Neuronal stem cell (in vitro differentiated cells): Measurements from ENCODE around the gene DTHD1.

Experiments
- DNase-seq: peaks from one replicate; pipeline ENCODE4 v3.0.0-alpha.2; 2013; ENCODE audit warnings: low spot score
- H2AFZ ChIP-seq: one replicate; pipeline ENCODE4 v1.6.1; 2013; ENCODE audit warnings: mild to moderate bottlenecking, low read length, inconsistent platforms
- H2AK5ac ChIP-seq: 2 replicates; pipeline ENCODE4 v1.6.1; 2013; ENCODE audit warnings: low read depth, mild to moderate bottlenecking, inconsistent platforms, low read length, moderate library complexity, mixed read lengths
- H2BK120ac ChIP-seq: 2 replicates; pipeline ENCODE4 v1.6.1; 2013; ENCODE audit warnings: low read depth, mild to moderate bottlenecking, inconsistent platforms, low read length, moderate library complexity, mixed read lengths
- H2BK12ac ChIP-seq: one replicate; pipeline ENCODE4 v1.6.1; 2013; ENCODE audit warnings: low read length, inconsistent platforms
- H2BK15ac ChIP-seq: 2 replicates; pipeline ENCODE4 v1.6.1; 2013; ENCODE audit warnings: mild to moderate bottlenecking, low read length, inconsistent platforms, mixed read lengths
- H2BK5ac ChIP-seq: one replicate; pipeline ENCODE4 v1.6.1; 2013; ENCODE audit warnings: inconsistent platforms, mild to moderate bottlenecking, low read length, moderate library complexity
- H3K14ac ChIP-seq: one replicate; pipeline ENCODE4 v1.6.1; 2013; ENCODE audit warnings: low read length, inconsistent platforms
- H3K18ac ChIP-seq: 2 replicates; pipeline ENCODE4 v1.6.1; 2013; ENCODE audit warnings: low read length, inconsistent platforms
- H3K23ac ChIP-seq: 2 replicates; pipeline ENCODE4 v1.6.1; 2013; ENCODE audit warnings: low read depth, mild to moderate bottlenecking, mixed read lengths, low read length, inconsistent platforms; ENCODE audit not compliant: poor library complexity
- H3K27ac ChIP-seq: replicated peaks from 3 replicates; pipeline ENCODE4 v1.5.1; 2013; ENCODE audit warnings: low read length, inconsistent platforms
- H3K27me3 ChIP-seq, 3 experiments: 2 replicates each; pipeline ENCODE4 v1.6.1; 2013; ENCODE audit warnings: low read length in 3 of 3, mild to moderate bottlenecking in 2 of 3, inconsistent platforms in 1 of 3, low read depth in 1 of 3, mixed read lengths in 1 of 3, moderate library complexity in 1 of 3; ENCODE audit not compliant: control insufficient read depth in 3 of 3, insufficient read depth in 3 of 3
- H3K36me3 ChIP-seq, 2 donors: replicated peaks in 1 of 2; 2 replicates each; pipeline ENCODE4 v1.6.1; 2013; ENCODE audit warnings: low read length in 2 of 2; ENCODE audit not compliant: control insufficient read depth in 2 of 2, insufficient read depth in 2 of 2
- H3K4ac ChIP-seq: 2 replicates; pipeline ENCODE4 v1.6.1; 2013; ENCODE audit warnings: inconsistent platforms, mild to moderate bottlenecking, low read length, moderate library complexity
- H3K4me1 ChIP-seq, 2 donors: 1 replicate in 1 of 2; 2 replicates in 1 of 2; pipeline ENCODE4 v1.6.1; 2013; ENCODE audit warnings: low read length in 2 of 2, low read depth in 1 of 2; ENCODE audit not compliant: control insufficient read depth in 2 of 2, insufficient read depth in 1 of 2
- H3K4me2 ChIP-seq: one replicate; pipeline ENCODE4 v1.6.1; 2013; ENCODE audit warnings: mild to moderate bottlenecking, low read length, inconsistent platforms; ENCODE audit not compliant: insufficient read depth, poor library complexity, severe bottlenecking
- H3K4me3 ChIP-seq, 2 donors: 2 replicates each; pipeline ENCODE4 v1.5.1; 2013; ENCODE audit warnings: low read length in 2 of 2, mild to moderate bottlenecking in 2 of 2, inconsistent platforms in 1 of 2, moderate library complexity in 1 of 2
- H3K79me1 ChIP-seq: one replicate; pipeline ENCODE4 v1.6.1; 2013; ENCODE audit warnings: low read depth, mild to moderate bottlenecking, inconsistent platforms, low read length, moderate library complexity
- H3K9ac ChIP-seq: one replicate; pipeline ENCODE4 v1.6.1; 2013; ENCODE audit warnings: mild to moderate bottlenecking, low read depth, low read length, inconsistent platforms; ENCODE audit not compliant: poor library complexity
- H3K9me3 ChIP-seq, 2 donors: replicated peaks in 1 of 2; 2 replicates each; pipeline versions ENCODE3 to v1.6.1; 2013; ENCODE audit warnings: low read length in 2 of 2, mild to moderate bottlenecking in 2 of 2, inconsistent platforms in 1 of 2, low read depth in 1 of 2, mixed read lengths in 1 of 2, moderate library complexity in 1 of 2; ENCODE audit not compliant: control insufficient read depth in 2 of 2, insufficient read depth in 1 of 2
- H4K8ac ChIP-seq: one replicate; pipeline ENCODE4 v1.6.1; 2013; ENCODE audit warnings: low read depth, mild to moderate bottlenecking, inconsistent platforms, low read length, moderate library complexity
- H4K91ac ChIP-seq: one replicate; pipeline ENCODE4 v1.6.1; 2013; ENCODE audit warnings: low read length, low read depth, mild to moderate bottlenecking, inconsistent platforms; ENCODE audit not compliant: poor library complexity
- WGBS, 2 donors: extraction: QIAGEN DNeasy Blood & Tissue Kit; methylation state at CpG; one replicate each; pipeline ENCODE4 v1.1.7; 2013; ENCODE audit warnings: missing lambda C conversion rate in 2 of 2, mixed read lengths in 1 of 2; ENCODE audit not compliant: insufficient read length in 2 of 2, insufficient replicate concordance in 1 of 2; ENCODE audit errors: extremely low coverage in 2 of 2; 5-methylcytosine and 5-hydroxymethylcytosine counted together

DTHD1 gene

GRCh38 chr4:36332023-36332781 lies 50.8 kb downstream of the DTHD1 start:
- no peak overlapping the region for H3K18ac ChIP-seq
- H3K9ac ChIP-seq, result no peak overlapping the region
- H2AFZ ChIP-seq, result peak overlapping the region; percentile 11
- H3K79me1 ChIP-seq, result no peaks in the 10 kb centered on the region
- no peak overlapping the region for H4K91ac ChIP-seq
- H2BK15ac ChIP-seq, result no peak overlapping the region
- H2AK5ac ChIP-seq, result no peak overlapping the region
- H3K36me3 ChIP-seq, result no peaks in the 10 kb centered on the region
- no peaks in the 10 kb centered on the region for H3K27me3 ChIP-seq
- H2BK12ac ChIP-seq, result no peak overlapping the region
- no peak overlapping the region for H3K23ac ChIP-seq
- no peak overlapping the region for H3K4me2 ChIP-seq
- no peak overlapping the region for H2BK120ac ChIP-seq
- H3K4ac ChIP-seq, result no peak overlapping the region
- H2BK5ac ChIP-seq, result no peak overlapping the region
- H3K9me3 ChIP-seq, result peaks cover 0 to 1% of the 10 kb centered on the region in 2 donors
- H3K4me3 ChIP-seq, result no peak overlapping the region
- peaks cover 4 to 5% of the 10 kb centered on the region in 2 donors for H3K4me1 ChIP-seq
- no peak overlapping the region for H3K14ac ChIP-seq
- WGBS, 2 donors, result no CpG with 5 or more reads among the region's 7 CpGs
- no peak overlapping the region for H3K27ac ChIP-seq
- no peak overlapping the region for H4K8ac ChIP-seq
- DNase-seq, result no peak

GRCh38 chr4:36332782-36333131 lies 51.3 kb downstream of the DTHD1 start:
- no peak overlapping the region for H3K4me2 ChIP-seq
- H2BK5ac ChIP-seq, result no peak overlapping the region
- H3K14ac ChIP-seq, result no peak overlapping the region
- H4K91ac ChIP-seq, result no peak overlapping the region
- H3K27ac ChIP-seq, result no peak overlapping the region
- no peak for DNase-seq
- no peak overlapping the region for H2BK15ac ChIP-seq
- no peak overlapping the region for H2BK120ac ChIP-seq
- H3K4ac ChIP-seq, result no peak overlapping the region
- H2AFZ ChIP-seq, result peak overlapping the region; percentile 11
- H3K4me1 ChIP-seq, result peaks cover 4 to 5% of the 10 kb centered on the region in 2 donors
- no peaks in the 10 kb centered on the region for H3K36me3 ChIP-seq
- H3K4me3 ChIP-seq, result no peak overlapping the region
- no peak overlapping the region for H3K23ac ChIP-seq
- H3K9me3 ChIP-seq, result peaks cover 0 to 1% of the 10 kb centered on the region in 2 donors
- H3K9ac ChIP-seq, result no peak overlapping the region
- H3K79me1 ChIP-seq, result no peaks in the 10 kb centered on the region
- H4K8ac ChIP-seq, result no peak overlapping the region
- H2BK12ac ChIP-seq, result no peak overlapping the region
- no peak overlapping the region for H2AK5ac ChIP-seq
- no peaks in the 10 kb centered on the region for H3K27me3 ChIP-seq
- no peak overlapping the region for H3K18ac ChIP-seq

- Histone ChIP-seq H2AFZ (no peak overlapping the region), H2BK15ac (no peak overlapping the region), H2BK120ac (no peak overlapping the region), H3K79me1 (no peaks in the 10 kb centered on the region), H2BK12ac (no peak overlapping the region), H3K23ac (no peak overlapping the region), H3K27ac (no peak overlapping the region), H3K4me1 (peaks cover 4 to 5% of the 10 kb centered on the region in 2 donors), H4K8ac (no peak overlapping the region), H3K18ac (no peak overlapping the region), H3K14ac (no peak overlapping the region), H3K9ac (no peak overlapping the region), H3K27me3 (no peaks in the 10 kb centered on the region), H2AK5ac (no peak overlapping the region), H3K4me3 (no peak overlapping the region), H4K91ac (no peak overlapping the region), H3K9me3 (peaks cover 0 to 1% of the 10 kb centered on the region in 2 donors), H3K4me2 (no peak overlapping the region), H2BK5ac (no peak overlapping the region), H3K4ac (no peak overlapping the region), H3K36me3 (no peaks in the 10 kb centered on the region)
- DNase-seq, result no peak
- WGBS, 2 donors, result no CpG with 5 or more reads among the region's 6 CpGs
Measured at GRCh38 chr4:36333303-36333877, 52.0 kb downstream of the DTHD1 start.

GRCh38 chr4:36337665-36338185 lies 56.3 kb downstream of the DTHD1 start:
- Histone ChIP-seq H3K27ac (no peak overlapping the region), H3K14ac (no peak overlapping the region), H3K36me3 (no peaks in the 10 kb centered on the region), H2AFZ (no peak overlapping the region), H3K23ac (no peak overlapping the region), H2BK12ac (no peak overlapping the region), H2BK15ac (no peak overlapping the region), H3K79me1 (no peaks in the 10 kb centered on the region), H3K9ac (no peak overlapping the region), H2BK5ac (no peak overlapping the region), H3K4me3 (no peak overlapping the region), H3K9me3 (peaks cover 0 to 1% of the 10 kb centered on the region in 2 donors), H4K91ac (no peak overlapping the region), H2BK120ac (no peak overlapping the region), H3K4me1 (peaks cover 0 to 5% of the 10 kb centered on the region in 2 donors), H3K4ac (no peak overlapping the region), H3K4me2 (no peak overlapping the region), H3K18ac (no peak overlapping the region), H3K27me3 (no peaks in the 10 kb centered on the region), H2AK5ac (no peak overlapping the region), H4K8ac (no peak overlapping the region)
- no peak for DNase-seq
- no CpG with 5 or more reads among the region's 1 CpG for WGBS, 2 donors
